Type B pancreatic cell (in vitro differentiated cells): Measurements from ENCODE around the gene SLC2A9. TPM values are rescaled to one million over a fixed set of nuclear protein-coding genes. Genes with fewer than 3 reads are reported as not detected.

Experiments
- DNase-seq: peaks from one replicate; pipeline ENCODE4 v3.0.0; 2021; ENCODE audit warnings: mixed read lengths; ENCODE audit not compliant: unreplicated experiment; ENCODE audit errors: extremely low spot score
- H3K27ac Mint-ChIP-seq: 2 replicates; pipeline ENCODE4 v1.8.0; 2021; ENCODE audit warnings: mild to moderate bottlenecking, mixed read lengths
- H3K27me3 Mint-ChIP-seq: 2 replicates; pipeline ENCODE4 v1.8.0; 2021; ENCODE audit warnings: mixed read lengths
- H3K36me3 Mint-ChIP-seq: 2 replicates; pipeline ENCODE4 v1.8.0; 2021; ENCODE audit warnings: mixed read lengths
- H3K4me1 Mint-ChIP-seq: one replicate; pipeline ENCODE4 v1.8.0; 2021; ENCODE audit warnings: mixed read lengths; ENCODE audit not compliant: unreplicated experiment
- H3K4me3 Mint-ChIP-seq: 2 replicates; pipeline ENCODE4 v1.8.0; 2021; ENCODE audit warnings: mild to moderate bottlenecking, mixed read lengths
- H3K9me3 Mint-ChIP-seq: 2 replicates; pipeline ENCODE4 v1.8.0; 2021; ENCODE audit warnings: mixed read lengths
- total RNA-seq: library from RNA; stranded (reverse); gene quantifications from 2 replicates; pipeline ENCODE4 v1.2.1, GENCODE V29; 2021; ENCODE audit warnings: low replicate concordance
- TF ChIP-seq, protein P1 (sequence below): fragments of 200-600 bp; sonication (generic); conservative IDR thresholded peaks from 2 replicates; pipeline ENCODE4 v1.5.0; 2021; ENCODE audit warnings: antibody characterized with exemption, mild to moderate bottlenecking

Gene SLC2A9
- total RNA-seq, 1 donor from 2014 or later: 2.5 TPM

DNA sequence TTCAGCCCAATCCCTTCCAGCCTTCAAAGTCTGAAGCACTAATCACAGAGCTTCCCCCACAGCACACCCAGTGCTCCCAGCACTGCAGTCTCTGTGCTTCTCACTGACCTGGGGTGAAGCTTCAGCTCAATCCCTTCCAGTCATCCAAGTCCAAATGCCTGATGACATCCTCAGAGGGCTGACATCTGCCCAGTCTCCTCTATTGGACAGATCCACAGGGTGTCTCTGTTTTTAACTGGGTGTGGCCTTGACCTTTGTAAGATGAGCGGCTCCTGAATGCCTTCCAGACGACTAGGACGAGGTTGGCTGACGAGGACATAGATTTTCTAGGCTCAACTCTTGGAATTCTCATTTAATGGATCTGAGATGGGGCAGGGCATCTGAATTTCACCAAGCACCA is 7.6 kb upstream of the SLC2A9 start:
- peaks cover 26% of the 10 kb centered on the region for H3K27me3 Mint-ChIP-seq
- DNase-seq: no peak
- no peak overlapping the region for H3K27ac Mint-ChIP-seq
- TF ChIP-seq, protein P1, sequence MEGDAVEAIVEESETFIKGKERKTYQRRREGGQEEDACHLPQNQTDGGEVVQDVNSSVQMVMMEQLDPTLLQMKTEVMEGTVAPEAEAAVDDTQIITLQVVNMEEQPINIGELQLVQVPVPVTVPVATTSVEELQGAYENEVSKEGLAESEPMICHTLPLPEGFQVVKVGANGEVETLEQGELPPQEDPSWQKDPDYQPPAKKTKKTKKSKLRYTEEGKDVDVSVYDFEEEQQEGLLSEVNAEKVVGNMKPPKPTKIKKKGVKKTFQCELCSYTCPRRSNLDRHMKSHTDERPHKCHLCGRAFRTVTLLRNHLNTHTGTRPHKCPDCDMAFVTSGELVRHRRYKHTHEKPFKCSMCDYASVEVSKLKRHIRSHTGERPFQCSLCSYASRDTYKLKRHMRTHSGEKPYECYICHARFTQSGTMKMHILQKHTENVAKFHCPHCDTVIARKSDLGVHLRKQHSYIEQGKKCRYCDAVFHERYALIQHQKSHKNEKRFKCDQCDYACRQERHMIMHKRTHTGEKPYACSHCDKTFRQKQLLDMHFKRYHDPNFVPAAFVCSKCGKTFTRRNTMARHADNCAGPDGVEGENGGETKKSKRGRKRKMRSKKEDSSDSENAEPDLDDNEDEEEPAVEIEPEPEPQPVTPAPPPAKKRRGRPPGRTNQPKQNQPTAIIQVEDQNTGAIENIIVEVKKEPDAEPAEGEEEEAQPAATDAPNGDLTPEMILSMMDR: no peak
- H3K9me3 Mint-ChIP-seq: no peaks in the 10 kb centered on the region
- H3K4me3 Mint-ChIP-seq: no peak overlapping the region
- H3K36me3 Mint-ChIP-seq: no peaks in the 10 kb centered on the region
- H3K4me1 Mint-ChIP-seq: peaks cover 43% of the 10 kb centered on the region

GRCh38 chr4:10026485-10026884 is 5.2 kb upstream of the SLC2A9 start:
- peaks cover 10% of the 10 kb centered on the region for H3K27me3 Mint-ChIP-seq
- DNase-seq: no peak
- no peaks in the 10 kb centered on the region for H3K36me3 Mint-ChIP-seq
- no peak overlapping the region for H3K4me3 Mint-ChIP-seq
- no peak overlapping the region for H3K27ac Mint-ChIP-seq
- no peaks in the 10 kb centered on the region for H3K9me3 Mint-ChIP-seq
- TF ChIP-seq, protein P1: no peak
- peaks cover 30% of the 10 kb centered on the region for H3K4me1 Mint-ChIP-seq

GRCh38 chr4:10025230-10025806 is 4.0 kb upstream of the SLC2A9 start:
- H3K4me3 Mint-ChIP-seq: no peak overlapping the region
- H3K27me3 Mint-ChIP-seq: peaks cover 10% of the 10 kb centered on the region
- peaks cover 19% of the 10 kb centered on the region for H3K4me1 Mint-ChIP-seq
- no peaks in the 10 kb centered on the region for H3K9me3 Mint-ChIP-seq
- DNase-seq: no peak
- TF ChIP-seq, protein P1: no peak
- H3K27ac Mint-ChIP-seq: no peak overlapping the region
- no peaks in the 10 kb centered on the region for H3K36me3 Mint-ChIP-seq

DNA sequence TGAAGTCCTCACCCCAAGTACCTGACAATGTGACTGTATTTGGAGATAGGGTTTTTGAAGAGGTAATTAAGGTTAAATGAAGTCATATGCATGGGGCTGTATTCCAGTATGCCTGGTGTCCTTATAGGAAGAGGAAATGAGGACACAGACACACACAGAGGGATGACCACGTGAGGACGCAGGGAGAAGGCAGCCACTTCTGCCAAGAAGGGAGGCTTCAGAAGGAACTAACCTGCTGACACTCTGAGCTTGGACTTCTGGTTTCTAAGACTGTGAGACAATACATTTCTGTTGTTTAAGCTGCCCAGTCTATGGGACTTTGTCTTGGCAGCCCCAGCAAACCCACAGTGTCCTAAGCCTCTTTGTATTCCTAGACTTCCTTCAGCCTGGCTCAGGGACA is 3.0 kb upstream of the SLC2A9 start:
- Mint-ChIP-seq H3K36me3 (no peaks in the 10 kb centered on the region), H3K27ac (no peak overlapping the region), H3K4me1 (peaks cover 19% of the 10 kb centered on the region), H3K4me3 (no peak overlapping the region), H3K27me3 (peaks cover 10% of the 10 kb centered on the region), H3K9me3 (no peaks in the 10 kb centered on the region)
- no peak for DNase-seq
- TF ChIP-seq, protein P1: no peak

DNA sequence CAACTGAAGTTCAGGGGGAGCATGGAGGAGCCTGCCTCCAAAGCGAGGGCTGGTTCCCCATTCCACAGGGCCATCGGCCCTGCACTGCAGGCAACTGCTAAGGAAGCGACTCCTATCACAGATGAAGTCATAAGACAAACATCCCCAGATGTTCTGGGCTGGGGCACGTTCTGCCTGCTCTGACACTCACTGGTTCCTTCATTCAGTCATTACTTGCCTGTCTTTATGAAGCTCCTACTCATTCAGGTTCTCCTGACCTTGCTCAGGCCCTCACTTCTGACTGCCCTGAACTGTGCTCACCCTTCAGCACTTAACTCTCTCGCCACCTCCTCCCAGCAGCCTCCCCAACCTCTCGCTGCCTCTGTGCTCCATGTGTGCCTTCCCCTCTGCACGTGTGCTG is 2.5 kb upstream of the SLC2A9 start:
- TF ChIP-seq, protein P1: no peak
- Mint-ChIP-seq H3K27ac (no peak overlapping the region), H3K36me3 (no peaks in the 10 kb centered on the region), H3K4me3 (no peak overlapping the region), H3K9me3 (no peaks in the 10 kb centered on the region), H3K4me1 (peaks cover 19% of the 10 kb centered on the region), H3K27me3 (peaks cover 13% of the 10 kb centered on the region)
- DNase-seq: no peak

- Mint-ChIP-seq H3K4me1 (peaks cover 19% of the 10 kb centered on the region), H3K27me3 (peaks cover 13% of the 10 kb centered on the region), H3K4me3 (no peak overlapping the region), H3K36me3 (no peaks in the 10 kb centered on the region), H3K27ac (peak overlapping the region; percentile 30), H3K9me3 (no peaks in the 10 kb centered on the region)
- TF ChIP-seq, protein P1: no peak
- no peak for DNase-seq
Observed at GRCh38 chr4:10023050-10023419, 1.7 kb upstream of the SLC2A9 start.
